Eye (tissue), 1 donor: Measurements from ENCODE around the gene L3MBTL3.

ENCODE experiments used
- DNase-seq: peaks from one replicate; pipeline ENCODE4 v3.0.0-alpha.2; 2015

Gene L3MBTL3

DNA sequence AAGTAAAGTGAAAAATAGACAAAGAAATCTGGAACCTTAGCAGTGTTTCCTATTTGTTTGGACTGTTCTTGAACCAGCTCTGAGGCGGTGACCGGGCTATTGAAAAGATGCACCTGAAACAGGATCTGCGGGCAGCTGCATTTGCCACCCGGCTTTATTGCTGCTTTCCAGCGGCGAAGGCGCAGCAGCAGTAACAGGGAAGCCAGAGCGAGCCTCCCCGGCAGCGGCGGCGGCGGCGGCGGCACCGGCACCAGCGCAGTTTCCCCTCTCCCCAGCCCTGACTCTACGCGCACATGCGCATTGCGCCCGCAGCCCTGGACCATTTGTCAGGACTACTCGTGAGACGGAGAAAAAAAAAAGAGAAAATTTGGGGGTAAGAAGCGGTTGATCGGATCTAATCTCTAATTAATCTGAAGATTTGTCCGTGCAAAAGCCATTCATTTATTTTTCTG, at the start of gene L3MBTL3:
Gene L3MBTL3 (plus strand): TSS at position 290 of the 452 bp plus-strand sequence. CDS start 24,119 bp downstream, outside the sequence.
- peak; percentile 96 for DNase-seq

DNA sequence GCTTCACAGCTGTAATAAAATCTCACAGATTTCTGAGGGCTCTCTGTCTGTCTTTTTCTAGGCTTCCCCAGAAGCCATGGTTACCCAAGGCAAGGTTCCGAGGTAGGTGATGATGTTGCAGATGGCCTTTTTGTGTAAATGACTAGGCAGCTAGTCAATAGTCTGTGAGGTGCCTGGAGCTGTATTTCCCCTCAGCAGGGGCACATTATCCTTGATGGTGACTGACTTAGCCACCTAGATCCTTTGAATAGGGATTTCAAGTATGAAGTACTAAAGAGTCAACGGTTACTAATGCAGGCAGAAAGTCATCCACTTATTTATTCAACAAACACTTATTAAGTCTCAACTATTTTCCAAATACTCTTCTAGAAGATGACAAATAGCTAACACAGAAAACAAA, 49.3 kb upstream of the L3MBTL3 start:
- DNase-seq, result no peak

DNA sequence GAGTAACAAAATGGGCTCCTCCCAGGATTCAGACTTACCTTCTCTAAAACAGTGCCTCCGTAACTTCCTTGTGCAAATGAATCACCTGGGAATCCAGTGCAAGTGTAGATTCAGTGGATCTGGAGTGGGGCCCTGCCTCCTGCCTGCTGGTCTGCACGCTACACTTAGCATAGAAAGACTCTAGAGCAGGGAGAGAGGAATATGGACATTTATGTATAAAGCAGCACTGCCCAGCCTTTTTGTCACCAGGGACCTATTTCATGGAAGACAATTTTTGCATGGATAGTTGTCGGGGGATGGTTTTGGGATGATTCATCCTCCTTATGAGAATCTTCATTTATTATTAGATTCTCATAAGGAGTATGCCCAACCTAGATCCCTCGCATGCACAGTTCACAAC, 42.3 kb upstream of the L3MBTL3 start:
- no peak for DNase-seq

DNA sequence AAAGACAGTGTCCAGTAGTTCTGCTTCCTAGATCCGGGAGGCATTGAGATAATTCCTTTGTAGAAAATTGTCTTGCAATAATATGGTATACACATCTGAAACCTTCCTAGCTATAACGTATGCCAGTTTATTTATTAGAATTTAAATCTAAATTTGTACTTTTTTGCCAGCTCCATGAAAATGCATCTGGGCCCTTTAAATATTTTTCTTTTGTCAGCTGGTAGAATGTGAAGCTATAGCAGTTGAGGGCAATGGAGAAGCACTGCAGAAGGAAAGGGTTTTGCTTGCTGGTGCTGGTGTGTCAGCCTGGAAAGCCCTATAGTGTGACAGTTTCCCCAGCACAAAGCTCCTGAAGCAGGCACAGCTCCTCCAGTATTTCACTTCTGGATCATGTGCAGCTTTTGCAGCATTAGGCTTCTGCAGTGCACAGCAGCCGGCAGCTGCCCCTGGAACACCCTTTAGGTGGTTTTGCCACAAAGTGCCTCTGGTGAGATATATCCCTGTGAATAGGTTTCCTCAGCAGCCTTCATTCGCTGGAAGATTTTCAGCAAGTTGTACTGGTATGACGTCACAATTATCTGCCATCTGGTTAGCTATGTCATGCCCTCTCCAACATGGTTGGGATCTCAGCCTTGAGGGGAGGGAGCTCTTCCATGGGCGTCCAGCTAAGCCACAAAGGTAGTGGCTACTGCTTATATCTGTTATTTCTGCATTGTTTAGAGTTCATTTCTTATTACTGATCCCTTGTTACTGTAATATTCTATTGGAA, 40.0 kb upstream of the L3MBTL3 start:
- DNase-seq, result no peak

DNA sequence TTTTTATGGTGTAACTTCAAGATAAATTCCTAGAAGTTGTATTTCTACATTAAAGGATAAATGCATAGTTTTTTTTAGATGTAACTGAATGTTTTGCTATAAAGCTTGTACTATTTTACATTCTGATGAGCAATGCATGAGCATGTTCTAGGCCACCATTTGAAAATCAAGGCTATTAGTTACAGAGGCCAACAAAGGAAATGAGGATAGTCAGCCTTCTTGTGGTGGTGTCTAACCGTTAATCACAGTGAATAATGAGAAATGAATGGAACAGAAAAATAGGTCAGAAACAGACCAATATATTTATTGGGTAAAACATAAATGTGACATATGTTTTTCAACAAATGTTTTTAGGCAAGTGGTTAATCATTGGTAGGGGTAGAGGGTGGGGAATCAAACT, 37.6 kb upstream of the L3MBTL3 start:
- no peak for DNase-seq

DNA sequence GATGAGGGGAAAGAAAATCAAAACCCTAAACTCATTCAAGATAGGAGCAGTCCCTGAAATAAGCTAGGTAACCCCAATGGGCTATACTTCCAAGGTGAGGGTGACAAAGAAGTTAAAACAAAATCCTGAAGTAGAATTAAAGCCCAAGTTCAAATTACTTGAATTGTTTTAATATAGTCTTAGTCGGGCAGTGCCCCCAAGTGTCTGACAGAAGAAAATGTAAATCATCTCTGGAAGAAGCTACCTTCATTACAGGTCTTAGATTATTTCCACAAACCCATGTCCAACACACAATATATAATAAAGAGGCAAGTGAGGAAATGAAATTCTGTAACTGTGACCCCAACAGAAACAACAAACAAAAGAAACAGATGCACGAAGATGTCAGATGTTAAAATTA, 36.8 kb upstream of the L3MBTL3 start:
- DNase-seq, result no peak

DNA sequence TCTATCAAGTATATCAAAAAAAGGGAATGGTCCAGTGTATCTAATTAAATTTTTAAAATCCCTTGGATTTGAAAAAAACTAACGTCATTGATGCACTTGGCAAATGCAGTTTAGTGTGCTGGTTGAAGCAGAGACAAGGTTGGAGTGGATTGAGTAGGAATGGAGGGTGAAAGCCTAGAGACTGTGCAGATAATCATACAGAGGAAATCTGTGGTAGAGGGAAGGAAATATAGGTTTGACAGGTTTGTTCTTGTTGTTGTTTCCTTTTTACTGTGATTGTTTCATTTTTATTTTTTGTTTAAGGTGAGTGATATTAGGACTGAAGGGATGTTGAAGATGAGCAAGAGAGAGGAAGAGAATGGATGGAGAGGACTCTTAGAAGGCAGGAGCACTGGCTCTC, 29.0 kb upstream of the L3MBTL3 start:
- DNase-seq, result no peak

DNA sequence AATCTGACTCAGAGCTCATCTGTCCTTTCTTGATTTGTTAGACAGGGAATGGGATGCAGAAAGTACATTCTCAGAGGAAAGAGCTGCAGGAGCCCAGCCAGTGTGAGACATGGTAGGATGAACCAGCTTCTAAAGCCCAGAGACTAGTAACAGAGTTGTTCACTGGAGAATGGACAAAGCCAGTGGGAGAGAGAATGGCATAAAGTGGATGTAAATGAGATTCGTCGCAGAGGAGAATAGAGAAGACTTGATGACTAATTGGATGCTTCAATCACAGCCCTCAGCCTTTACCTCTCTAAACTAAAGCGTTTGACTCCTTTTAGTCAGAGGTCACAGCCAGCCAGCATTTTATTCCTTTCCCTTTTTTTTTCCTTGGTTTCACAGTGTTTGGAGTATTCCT, 25.5 kb upstream of the L3MBTL3 start:
- no peak for DNase-seq

DNA sequence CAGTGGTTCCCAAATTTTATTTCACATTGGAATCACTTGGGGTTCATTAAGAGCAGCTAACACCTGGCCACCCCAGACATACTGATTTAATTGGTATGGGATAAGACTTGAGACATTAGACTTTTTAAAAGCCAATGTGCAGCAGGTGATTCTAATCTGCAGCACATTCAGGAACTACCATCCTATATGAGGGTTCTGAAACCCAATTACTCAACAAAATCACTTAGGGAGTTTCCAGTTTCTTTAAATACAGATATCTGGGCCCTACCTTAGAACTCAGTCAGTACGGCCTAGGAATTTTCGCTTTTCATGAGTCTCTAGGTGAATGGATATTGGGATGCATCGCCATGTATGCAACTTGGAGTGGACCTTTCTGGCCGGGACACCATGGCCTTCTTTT, 24.0 kb upstream of the L3MBTL3 start:
- DNase-seq, result no peak

DNA sequence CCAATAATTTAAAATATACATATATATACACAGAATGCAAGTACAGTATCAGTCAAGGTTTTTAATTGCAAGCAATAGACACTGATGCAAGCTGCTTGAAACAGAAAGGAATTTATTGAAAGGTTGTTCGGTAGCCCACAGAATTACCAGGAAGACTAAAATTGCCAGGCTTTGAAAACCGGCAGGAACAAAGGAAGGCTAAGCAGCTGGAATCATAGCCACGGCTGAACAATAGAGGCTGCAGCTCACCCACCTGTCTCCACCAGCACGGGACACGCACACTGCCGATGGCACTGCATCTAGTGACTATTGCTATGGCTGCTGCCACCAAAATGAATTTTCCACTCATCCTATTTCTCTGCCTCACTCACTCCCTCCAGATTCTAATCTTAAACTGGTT, 22.0 kb upstream of the L3MBTL3 start:
- DNase-seq, result no peak

DNA sequence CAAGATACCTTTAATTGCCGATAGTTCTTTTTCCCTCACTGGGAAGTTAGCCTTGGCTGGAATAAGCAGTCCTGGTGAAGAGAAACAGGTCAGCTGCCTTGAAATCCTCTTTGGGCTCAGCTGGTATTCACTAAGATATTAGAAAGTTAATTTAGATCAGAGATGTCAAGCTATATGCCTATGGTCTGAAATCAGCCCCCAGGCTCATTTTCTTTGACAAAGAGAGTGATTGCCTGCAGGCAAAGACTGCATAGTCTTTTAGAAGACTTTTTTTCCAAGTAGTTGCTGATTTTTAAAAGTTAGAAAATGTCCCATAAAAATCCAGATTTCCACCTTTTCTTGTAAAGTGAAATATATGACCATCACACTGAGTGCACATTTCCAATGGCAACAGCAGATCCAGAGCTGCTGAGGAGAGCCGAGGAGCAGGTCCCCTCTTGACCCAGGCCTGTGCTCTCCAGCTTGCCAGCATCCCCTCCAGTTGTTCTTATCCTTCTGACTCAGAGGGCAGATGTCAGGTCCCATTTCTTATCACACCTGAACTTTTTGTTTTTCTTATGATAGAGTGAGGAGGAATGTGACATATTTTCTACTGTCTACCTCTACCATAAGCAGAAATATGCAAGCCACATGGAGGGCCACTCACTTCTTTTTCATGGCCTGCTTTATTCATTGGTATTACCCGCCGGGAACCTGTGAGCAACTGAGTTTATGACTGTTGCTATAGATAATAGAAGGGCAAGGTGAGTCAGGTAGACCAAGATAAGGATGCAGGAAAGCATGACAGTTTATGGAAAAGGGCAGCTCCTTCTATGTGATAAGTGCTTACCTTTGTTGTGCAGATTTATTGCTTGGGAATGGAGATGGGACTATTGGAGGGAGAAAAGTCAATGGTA, 17.6 kb upstream of the L3MBTL3 start:
- DNase-seq, result no peak

DNA sequence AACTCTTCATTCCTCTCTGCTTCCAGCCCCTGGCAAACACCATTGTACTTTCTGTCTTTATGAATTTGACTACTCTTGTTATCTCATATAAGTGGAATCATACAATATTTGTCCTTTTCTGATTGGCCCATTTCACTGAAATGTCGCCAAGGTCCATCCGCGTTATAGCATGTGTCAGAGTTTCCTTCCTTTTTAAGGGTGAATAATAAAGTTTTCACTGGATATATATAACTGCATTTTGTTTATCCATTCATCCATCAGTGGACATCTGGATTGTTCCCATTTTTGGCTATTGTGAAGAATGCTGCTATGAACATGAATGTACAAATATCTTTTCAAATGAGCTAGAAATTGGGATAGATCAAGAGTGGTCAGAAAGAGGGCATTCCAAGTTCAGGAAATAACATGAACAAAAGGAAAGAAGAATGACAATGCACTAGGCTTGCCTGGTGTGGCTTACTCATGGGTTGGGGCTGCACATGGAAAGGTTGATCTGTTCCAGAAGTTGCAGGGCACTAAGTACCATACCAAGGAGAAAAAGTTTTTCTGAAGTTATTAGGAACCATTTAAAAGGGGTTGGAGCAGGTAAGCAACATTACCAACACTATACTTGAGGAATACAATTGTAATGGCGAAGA, 10.0 kb upstream of the L3MBTL3 start:
- DNase-seq, result no peak

DNA sequence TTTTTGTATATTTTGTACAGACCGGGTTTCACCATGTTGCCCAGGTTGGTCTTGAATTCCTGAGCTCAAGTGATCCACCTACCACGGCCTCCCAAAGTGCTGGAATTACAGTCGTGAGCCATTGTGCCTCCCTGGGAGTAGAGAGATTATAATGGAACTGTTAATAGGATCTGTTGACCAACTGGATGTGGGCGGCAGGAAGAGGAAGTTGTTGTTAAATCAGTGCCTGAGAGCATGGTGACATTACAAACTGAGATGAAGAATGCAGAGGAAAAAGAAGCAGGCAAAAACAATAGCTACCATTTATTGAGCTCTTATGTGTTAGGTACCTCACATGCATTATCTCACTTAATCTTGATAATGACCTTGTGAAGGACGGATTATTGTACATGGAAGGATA, 9.2 kb upstream of the L3MBTL3 start:
- no peak for DNase-seq

DNA sequence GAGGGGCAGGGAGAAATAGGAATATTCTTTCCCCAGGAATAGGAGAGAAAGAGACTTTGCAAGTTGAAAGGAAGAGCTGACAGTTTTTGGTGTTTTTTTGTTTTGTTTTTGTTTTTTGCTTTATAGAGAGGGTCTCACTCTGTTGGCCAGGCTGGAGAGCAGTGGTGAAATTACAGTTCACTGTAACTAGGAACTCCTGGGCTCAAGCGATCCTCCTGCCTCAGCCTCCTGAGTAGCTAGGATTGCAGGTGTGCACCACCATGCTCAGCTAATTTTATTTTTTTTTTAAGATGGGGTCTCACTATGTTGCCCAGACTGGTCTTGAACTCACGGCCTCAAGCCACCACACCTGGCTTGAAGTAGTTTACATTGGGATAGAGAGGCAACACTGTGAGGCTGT, 8.0 kb upstream of the L3MBTL3 start:
- DNase-seq, result no peak

DNA sequence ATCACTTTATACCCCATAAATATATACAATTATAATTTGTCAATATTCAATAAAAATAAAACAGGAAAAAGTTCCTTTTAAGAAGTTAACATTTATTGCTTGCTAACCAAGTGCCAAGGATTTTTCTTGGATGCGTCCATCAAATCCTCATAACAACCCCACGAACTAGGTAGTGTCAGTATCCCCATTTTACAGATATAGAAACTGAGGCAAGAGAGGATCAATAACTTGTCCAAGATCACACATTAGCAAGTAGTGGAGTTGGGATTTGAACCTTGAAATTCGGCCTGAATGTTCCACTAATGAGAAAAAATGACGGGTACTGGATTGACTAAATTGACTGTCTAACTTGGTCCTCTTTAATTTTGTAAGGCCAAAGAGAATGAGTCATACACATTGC, 5.7 kb upstream of the L3MBTL3 start:
- DNase-seq, result no peak

DNA sequence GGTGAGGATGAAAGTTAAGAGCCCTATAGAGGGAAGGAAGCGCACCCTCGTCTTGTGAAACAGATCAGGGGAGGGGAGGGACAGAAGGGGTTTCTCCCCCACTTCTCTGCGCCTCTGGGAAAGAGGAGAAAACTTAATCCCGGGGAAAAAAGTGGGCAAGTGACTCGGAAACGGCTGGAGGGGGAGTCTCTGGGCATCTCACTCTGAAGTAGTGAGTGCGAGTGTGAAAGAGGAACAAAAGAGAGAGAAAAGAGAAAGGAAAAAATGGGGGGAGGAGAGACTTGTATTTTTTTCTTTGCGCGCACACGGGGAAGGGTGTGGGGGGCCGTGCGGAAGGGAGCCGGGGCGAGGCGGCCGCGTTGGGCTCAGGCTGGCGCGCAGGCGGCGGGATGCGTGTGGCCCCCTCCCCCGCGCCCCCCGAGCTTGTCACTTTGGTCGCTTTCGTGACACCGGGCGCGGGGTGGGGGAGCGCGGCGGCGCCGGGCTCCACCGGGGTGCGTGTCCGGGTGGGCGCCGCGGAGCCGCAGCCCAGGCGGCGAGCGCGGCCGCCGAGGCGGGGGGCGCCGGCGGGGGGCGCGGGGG, 454 bp downstream of the L3MBTL3 start:
- no peak for DNase-seq

DNA sequence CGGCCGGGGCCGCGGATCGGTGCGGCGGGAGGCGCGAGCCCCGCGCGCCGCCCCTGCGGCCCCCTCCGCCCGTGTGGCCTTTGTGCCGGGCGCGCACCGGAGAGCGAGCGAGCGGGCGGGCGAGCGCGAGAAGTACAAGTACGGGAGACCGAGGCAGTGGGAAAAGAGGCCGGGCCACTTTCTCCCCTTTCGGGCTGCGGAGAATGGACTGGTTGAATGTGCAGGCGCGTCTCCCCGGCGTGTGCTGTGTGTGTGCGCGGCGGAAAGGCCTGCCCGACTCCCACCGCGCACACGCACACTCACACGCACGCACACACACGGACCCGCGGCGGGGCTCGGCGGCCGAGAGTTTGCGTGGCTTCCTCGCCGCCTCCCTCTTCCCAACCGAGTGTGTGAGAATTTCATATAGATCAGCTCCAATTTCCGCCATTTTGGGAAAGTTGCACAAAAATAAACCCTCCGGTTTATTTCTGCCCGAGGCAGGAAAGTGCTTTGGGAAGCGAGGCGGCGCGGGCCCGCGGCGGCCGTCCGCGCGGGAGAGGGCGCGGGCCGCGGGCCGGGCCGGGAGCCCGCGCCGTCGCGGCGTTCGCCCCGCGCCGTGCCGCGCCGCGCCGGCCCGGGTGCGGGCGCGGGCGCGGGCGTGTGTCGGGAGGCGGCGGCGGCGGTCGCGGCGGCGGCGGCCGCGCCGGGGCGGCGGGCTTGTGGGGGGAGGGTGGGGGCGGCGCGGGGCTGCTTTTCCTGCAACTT, 1.1 kb downstream of the L3MBTL3 start:
- peak; percentile 85 for DNase-seq

DNA sequence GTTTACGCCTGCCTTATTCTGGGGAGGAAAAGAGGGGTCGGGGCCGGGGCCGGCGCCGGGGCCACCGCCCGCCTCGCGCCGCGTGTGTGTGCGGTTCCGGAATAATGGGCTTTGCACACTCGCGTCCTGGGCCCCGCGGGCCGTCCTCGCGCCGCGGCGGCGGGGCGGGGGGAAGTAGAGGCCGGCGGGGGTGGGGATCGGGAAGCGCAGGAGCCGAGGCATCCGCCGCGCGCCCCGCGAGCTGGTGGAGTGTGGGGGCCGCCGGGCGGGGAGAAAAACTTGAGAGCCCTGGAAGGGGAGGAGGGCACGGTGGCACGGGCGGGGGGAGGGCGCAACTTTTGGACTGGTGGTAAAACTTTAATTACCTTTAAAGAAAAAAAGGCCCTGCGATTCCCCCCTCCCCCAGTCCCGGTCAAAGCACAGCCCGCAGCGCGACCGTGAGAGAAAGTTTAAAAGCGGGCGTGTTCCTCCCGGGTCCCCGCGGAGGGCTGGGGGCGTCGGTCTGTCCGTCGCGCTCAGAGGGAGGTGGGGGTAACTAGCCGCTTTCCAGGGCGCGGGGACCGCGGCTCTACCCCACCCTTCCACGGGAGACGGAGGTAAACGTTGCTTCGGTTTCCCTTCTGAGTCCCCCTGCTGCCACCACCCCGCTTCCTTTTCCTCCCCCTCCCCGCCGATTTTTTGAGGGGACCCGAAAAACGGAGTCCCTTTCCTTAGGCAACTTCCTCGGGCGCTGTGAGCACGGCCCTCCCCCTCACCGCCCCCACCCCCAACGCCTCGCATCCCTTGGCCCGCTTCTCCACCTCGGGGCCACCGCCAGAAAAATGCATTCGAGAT, 1.9 kb downstream of the L3MBTL3 start:
- peak; percentile 68 for DNase-seq

DNA sequence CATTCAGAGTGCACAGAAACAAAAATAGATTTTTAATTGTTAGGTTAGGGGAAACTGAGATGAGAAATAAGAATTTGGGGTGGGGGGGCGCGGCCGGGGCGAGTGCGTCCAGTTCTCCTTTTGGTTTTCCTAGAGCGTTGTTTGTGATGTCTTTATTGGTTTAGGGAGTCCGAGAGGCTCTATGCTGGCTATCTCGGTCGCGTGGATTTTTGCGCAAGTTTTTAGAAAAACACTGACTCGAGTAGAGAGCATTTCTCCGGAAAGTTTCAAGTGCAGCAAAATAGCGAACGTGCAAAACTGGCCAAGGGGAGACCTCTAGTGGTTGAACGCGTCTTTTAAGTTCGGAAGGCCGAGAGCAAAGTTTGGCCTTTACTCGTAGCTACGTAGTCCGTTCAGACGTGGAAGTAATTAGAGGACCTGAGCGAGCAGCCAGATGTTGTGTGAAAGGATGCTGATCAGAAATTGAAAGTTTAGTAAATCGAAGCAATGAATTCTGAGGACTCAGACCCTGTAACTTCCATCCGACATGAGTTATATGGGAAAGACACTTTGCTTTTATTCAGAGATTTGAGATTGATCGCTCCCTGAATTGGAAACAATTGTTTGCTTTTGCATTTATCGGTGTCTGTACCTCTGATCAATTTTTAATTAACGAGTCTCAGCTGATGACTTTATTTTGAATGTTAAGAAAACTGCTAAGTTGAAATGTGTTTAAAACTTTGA, 2.7 kb downstream of the L3MBTL3 start:
- DNase-seq, result peak; percentile 97

DNA sequence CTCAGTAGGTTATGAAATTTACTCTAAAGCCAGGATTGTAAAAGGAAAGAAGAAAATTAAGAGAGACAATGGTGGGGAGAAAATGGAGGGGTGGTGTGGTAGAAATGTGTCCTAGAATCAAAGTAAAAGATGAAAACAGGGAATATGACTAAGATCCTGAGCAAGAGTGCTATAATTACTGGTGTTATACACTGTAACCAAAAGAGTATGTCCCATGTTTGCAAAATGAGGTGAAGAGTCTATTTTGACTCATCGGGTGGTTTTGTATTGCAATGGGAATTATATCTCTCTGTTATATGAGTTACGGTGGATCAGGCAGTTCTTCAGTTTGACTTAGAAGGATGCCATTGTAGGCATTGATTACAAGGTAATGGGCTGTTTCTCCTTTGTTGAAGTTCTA, 8.5 kb downstream of the L3MBTL3 start:
- DNase-seq, result no peak

DNA sequence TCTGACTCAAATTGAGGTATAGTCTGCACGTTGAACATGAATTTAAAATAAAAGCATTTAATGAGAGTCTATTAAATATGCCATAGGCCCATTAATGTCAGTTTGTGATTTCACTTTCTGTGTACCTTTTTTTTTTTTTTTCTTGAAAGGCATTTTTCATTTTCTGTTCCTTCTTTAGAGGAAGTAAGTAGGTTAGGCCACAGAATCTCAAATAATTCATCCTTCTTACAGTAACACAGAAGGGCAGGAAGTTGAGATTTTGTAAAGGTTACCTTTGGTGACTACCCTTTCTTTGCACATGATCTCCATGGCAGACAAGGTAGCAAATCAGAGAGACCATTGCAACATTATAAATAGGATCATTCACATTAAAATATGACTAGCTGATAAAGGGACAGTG, 9.6 kb downstream of the L3MBTL3 start:
- DNase-seq, result no peak
